GM19395 (cell line): ENCODE results near the gene PGR.

Source experiments
- ATAC-seq: cut with Tn5 transposase; IDR thresholded peaks from one replicate; pipeline ENCODE4 v1.9.1; 2021; ENCODE audit warnings: mild to moderate bottlenecking, moderate library complexity; ENCODE audit not compliant: unreplicated experiment

The PGR gene

GRCh38 chr11:101011881-101012280, 117.7 kb downstream of the PGR start:
- no peak for ATAC-seq

- ATAC-seq = no peak
These were observed 118.7 kb downstream of the PGR start for GRCh38 chr11:101010899-101011298.

GRCh38 chr11:101009690-101010055, 119.9 kb downstream of the PGR start:
- no peak for ATAC-seq

- ATAC-seq = no peak
These were observed 120.5 kb downstream of the PGR start for GRCh38 chr11:101008961-101009689.

GRCh38 chr11:101003468-101003867, 126.1 kb downstream of the PGR start:
- peak; percentile 64 for ATAC-seq

GRCh38 chr11:100999756-101000155, 129.9 kb downstream of the PGR start:
- no peak for ATAC-seq

- no peak for ATAC-seq
These were observed 134.6 kb downstream of the PGR start for GRCh38 chr11:100994966-100995365.

GRCh38 chr11:100991541-100991940, 138.1 kb downstream of the PGR start:
- no peak for ATAC-seq

- no peak for ATAC-seq
These were observed 138.7 kb downstream of the PGR start for GRCh38 chr11:100990931-100991330.

- peak; percentile 88 for ATAC-seq
These were observed 144.9 kb downstream of the PGR start for GRCh38 chr11:100984668-100985067.

GRCh38 chr11:100981196-100981824, 148.3 kb downstream of the PGR start:
- no peak for ATAC-seq

- ATAC-seq = no peak
These were observed 149.5 kb downstream of the PGR start for GRCh38 chr11:100980156-100980555.
